GM21529 (cell line): ENCODE measurements around the gene NPPC.
A peak's percentile ranks its signal among the peaks of the same experiment; 100 is the strongest.
"Not testable (repeated sequence)": the region's sequence is repeated elsewhere in the genome, so short reads cannot be mapped to it uniquely, and the experiment has no call there.

Experiments used
- ATAC-seq: cut with Tn5 transposase; IDR thresholded peaks from one replicate; pipeline ENCODE4 v1.9.1; 2021; ENCODE audit not compliant: unreplicated experiment

NPPC gene

DNA sequence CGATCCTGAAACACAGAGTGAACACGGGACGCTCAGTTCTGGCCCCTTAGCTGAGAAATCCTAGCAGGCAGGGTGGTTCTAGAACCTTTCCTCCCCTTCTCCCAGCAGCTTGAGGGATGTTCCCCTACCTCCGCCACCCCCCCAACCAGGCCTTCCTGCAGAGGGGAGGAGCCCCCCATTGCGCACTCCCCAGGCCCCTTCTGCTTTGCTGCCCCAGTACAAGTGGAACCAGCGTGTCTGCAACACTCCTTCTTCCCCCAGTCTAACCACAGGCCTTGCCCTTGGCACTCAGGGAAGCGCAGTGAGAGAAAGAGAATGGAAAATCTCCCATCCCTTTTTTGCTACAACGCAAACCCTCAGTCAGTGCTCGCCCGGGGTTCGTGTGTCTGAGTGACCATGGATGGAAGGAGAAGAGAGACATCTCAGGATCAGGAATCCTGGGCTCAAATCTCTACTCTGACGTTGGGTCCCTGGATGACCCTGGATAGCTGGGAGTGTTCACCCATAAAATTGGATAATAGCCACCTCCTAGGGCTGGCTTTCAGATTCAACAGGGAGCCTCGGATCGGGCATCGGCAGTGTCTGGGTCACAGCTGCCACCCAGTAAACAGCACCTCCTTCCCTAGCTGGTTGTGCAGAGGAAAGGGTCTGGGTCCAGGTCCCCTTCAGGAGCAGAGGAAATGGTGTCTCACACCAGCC, 3.7 kb downstream of the NPPC start:
- ATAC-seq = no peak

DNA sequence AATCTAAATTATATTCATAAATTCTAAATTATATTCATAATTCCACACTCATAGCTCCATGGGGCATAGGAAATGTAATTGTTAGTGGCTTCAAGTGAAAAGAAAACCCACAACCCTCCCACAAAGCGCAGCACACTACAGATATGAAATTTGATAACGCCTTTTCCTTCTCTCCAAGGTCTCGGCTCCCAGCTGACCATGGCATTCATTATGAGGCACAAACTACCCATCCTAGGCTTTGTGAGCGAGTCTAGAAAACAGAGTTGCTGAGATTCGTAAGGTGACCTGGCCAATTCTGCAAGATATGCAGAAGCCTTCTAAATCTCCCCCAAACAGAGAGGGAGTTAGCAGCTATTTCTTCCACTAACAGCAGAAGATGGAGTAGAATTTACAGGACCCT, 5.4 kb downstream of the NPPC start:
- ATAC-seq = no peak

DNA sequence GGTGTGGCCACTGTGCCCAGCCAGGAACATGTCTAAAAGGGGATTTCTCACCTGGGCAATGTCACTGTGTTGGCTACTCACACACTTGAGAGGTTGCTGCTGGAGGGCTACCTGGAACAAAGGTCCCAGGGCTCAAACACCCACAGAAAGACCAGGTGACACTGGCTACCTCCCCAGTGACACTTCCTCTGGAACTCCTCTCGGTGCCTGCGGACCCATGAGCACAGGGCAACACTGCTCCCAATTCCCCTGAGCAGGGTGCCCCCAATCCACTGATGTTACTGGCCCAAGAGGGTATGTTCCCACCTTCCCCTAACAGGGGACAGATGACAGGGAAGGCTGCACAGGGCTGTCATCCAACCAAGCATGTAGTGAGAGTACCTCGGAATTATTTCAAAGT, 5.8 kb downstream of the NPPC start:
- ATAC-seq = no peak

DNA sequence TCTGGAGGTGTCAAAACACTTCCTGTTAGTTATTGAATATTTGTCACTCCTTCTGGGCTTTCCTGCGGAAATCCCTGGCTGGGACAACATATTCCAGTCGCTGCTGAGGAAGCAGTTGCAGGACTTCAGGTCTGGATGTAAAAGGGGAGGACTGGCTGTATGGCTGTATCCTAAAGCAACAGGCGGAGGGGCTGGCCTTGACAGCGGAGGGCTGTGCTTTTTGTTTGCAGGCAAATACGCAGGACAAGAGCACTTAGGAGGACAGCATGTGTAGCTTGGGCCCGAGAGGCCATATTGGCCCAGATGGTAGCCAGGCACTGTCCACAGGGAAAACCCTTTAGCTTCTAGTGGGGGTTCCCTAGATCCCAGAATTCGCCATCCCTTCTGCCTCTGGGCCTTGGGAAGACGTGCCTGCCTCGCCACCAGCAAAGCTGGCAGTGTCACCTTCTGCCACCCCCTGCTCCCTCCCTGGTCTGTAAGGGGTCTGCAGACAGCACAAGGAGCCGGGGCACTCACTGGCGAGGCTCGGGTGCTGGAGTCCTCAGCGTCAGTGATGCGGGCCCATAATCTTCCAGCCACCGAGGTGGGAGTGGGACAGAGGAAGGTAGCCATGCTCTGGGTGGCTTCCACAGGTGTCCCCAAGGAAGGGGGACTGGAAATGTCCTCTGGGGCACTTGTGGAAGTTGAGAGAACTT, 6.7 kb downstream of the NPPC start:
- no peak for ATAC-seq

DNA sequence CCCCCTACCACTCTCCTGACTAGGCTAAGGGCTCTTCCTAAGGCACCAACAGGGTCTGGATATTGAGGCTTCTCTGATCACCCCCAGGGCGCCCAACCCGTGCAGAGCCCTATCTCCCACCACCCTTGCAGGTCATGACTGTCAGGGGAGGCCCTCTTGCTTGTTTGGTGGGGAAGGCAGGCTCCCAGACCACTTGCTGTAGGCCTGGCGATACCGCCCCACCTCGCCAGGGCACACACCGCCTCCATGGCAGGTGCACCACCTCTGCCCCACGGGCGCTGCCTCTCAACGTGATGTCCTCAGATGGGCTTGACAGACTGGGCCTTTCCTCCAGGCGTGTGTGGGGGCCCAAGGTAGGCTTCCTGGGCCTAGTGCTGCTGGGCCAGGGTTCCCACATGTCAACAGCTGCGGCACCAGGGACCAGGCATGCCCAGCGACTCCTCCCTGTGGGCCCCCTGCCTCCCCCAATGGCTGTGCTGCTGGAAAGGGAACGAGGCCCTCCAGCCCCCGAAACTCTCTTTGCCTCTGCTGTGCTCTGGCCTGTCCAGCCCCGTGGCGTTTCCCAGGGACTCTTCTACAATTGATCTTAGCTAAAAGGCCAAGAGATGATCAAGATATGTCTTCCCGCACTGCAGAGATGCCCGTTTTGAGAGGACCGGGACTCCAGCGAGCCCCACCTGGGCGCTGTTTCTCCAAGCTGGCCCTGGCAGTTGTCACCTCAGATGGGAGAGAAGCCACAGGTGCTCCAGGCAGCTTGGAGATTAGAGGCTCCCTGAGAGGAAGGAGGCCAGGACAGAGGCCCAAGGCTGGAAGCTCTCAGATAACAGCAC, 7.5 kb downstream of the NPPC start:
- ATAC-seq = no peak

DNA sequence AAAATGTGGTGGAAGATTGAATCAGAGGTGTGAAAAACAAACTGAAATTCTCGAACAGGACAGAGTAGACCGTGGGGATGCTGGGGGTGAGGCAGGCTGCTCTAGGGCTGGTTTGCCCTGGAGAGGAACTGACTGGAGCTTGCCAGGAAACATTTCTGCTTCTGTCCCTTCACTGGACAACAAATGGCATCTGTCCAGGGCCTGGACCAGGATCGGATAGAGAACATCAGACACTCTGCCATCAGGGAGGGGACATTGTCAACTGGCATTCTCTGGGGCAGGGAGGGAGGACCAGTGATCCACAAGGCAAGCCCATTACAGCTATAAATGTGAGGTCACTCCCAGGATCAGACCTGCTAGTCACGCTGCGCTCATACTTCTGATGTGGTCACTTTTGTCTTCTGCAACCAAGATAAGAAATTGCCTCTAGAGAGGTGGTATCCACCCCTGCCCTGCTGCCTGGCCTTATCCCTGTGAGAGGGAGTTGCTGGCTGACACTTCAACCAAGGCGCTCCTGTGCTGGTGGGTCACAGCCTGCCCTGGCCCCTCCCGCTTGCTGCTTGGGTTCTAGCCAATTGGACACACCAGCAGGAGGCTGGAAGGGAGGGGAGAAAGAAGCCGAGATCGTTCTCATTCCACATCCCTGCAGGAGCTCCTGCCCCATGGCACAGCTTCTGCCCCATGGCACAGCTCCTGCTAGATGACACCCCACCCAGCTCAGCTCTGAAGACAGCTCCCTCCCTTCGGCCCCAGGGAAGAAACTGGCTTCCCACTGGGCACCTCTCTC, 8.7 kb downstream of the NPPC start:
- ATAC-seq = no peak

DNA sequence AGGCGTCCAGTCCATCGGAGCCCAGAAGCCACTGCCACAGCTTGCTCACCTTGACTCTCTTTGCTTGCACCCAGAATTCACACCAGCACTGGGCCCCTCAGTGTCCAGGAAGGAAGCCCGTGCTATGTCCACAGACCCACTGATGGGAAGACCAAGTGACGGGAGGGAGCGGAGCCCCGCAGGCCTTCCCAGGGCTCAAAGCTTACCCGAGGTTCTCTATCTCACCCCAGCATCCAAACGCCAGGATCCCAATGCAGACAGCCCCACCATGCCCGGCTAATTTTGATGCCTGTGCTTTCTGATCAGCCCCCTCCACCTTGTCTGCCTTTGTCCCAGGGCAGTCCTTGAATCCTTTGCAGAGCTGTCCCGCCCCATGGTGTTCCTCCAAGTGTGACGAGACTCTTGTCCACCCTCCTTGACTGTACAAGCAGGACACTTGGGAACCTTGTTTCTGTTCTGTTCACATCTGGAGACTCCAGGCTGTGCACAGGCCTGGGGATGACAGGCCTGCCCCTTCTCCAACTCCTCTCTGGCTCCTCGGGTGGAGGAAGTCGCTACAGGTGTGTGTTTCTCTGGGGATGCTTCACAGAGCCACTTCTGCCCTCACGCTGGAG, 12.0 kb downstream of the NPPC start:
- no peak for ATAC-seq

DNA sequence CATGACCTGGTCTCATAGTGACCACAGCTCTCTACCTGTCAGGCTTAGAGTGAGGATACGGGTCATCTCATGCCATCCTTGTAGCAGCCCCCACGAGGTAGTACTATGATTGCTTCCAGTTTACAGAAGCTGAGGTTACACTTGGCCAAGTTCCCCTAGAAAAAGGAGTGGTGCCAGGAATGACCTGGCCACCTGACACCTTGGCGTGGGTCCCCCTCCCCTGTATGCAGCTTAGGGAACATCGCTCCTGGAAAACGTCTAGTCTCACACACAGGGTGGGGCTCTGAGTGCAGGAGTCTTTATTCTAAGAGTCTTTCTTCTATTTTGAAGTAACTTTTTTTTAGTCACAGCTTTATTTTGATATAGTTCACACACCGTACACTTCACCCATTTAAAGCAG, 14.8 kb downstream of the NPPC start:
- no peak for ATAC-seq

DNA sequence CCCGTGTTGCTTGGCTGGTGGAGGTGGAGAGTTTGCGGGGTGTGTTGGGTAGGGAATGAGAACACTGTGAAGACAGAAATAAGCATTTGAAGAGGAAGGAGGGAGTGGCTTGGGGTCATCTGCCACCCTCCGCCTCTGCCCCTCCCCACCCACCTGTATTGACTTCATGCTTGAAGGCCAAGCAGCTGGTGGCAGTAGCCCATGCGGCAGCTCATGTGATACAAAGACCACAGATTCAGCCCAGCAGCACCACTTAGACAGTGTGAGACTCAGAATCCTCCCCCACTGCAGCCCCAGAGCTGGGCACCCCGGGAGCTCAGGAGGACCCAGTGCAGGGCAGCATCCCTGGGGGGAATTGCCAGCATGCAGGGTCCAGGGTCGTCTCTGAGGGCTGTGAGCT, 15.4 kb downstream of the NPPC start:
- no peak for ATAC-seq

DNA sequence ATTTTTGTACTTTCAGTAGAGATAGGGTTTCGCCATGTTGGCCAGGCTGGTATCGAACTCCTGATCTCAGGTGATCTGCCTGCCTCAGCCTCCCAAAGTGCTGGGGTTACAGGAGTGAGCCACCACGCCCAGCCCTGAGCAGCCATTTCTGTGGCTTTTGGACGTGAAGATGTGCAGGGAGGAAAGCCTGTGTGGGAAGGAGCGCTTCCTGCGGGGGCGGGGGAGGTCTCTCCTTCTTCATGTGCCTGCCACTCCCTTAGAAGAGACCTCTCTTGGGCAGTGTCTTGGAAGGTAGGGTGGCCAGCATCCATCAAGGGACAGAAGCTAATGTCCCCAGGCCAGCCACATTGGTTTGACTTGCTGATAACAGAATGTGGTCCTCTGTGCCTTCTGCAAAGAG, 16.0 kb downstream of the NPPC start:
- not testable (repeated sequence) for ATAC-seq

DNA sequence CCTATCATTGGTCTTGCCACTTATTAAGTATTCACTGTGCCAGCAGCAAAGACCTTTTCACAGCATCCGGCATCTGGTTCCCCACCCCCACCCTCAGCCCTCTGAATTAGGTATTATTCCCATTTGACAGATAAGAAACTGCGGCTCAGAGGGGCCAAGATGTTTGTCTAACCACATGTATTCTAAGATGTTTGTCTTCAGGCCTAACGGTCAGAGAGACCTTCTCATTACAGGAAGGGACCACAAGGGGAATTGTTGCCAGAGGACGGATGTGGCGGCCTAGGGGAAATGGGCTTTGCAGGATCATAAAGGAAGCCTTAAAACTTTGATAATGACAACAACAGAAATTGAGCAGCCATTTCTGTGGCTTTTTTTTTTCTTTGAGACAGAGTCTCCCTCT, 16.6 kb downstream of the NPPC start:
- ATAC-seq = no peak

DNA sequence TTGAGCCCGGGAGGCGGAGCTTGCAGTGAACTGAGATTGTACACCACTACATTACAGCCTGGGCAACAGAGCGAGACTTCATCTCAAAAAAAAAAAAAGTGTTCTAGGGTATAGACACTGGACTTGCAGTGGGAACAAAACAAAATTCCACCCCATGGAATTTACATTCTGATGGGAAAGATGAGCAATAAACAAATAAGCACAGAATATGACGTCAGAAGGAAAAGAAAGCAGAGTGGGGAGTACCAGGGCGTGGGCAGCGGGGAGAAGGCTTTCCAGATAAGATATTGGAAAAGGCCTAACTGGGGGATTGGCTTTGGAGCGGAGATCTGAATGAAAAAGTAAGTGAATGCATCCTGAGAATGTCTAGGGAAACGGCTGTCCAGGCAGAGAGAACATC, 17.6 kb downstream of the NPPC start:
- ATAC-seq = no peak

DNA sequence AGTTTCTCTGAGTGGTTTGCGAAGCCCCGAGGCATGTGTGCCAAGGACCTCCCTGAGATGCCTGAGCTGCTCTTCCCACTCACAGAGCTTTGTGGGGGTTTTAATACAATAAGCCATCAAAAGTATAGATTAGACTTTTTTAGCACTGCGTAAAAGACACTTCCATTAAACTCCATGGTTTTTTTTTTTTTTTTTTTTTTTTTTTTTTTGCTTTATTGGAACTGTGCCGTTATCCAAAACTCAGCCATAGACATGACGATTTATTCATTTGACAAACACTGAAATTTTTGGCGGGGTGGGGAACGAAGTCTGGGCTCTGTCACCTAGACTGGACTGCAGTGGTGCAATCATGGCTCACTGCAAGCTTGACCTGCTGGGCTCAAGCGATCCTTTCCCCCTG, 18.4 kb downstream of the NPPC start:
- no peak for ATAC-seq

DNA sequence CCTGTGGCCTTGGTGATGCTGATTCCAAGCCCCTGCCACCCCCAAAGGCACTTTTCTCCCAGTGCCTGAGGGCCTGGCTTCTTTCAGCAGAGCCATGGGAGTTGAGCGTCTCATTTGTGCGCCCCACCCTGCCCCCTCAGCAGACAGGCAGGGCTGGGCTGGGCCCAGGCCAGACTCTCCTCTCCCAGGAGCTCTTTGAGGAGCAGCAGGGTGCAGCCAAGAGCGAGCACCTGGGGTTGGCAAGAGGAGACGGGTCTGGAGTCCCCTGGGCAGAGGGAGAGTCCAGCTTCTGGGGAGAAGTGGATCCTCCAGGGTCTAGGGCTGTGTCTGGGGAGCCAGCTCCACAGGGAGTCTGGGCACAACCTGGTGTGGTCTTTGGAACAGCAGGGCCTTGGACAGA, 21.2 kb downstream of the NPPC start:
- ATAC-seq = no peak

DNA sequence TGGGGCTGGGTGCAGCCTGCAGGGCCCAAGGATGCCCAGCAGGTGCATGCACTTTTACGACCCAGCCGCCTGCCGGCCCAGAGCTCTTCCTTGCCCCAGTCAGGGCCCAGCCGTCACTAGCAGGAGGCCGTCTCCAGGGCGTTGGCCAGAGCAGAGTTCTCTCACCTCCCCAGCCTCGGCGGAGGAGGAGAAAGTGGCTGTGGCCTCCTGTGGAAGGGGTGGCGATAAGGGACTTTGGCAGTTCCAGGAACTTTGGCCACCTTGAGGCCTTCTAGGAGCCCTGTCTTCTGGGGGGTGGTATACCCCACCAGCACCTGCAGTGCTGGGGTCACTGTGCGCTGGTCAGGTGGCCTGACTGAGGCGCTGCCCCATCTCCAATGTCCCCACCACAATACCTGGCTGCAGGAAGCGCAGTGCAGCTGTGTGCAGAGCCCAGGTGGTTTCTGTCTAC, 22.0 kb downstream of the NPPC start:
- ATAC-seq = no peak

DNA sequence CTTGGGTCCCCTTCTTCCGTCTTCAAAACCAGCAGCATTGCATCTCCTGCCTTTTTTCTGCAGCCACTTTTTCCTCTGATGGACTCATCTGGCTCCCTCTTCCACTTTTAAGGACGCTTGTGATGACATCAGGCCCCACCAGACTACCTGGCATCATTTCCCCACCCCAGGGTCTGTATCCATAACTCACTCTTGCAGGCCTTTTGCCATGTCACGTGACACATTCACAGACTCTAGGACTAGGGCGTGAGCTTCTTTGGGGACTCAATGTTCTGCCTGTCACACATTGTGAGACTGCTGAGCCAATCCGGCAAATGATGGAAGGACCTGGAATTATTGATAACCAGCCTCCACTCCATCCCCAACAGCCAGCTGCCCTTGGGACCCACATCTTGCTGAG, 23.6 kb downstream of the NPPC start:
- no peak for ATAC-seq

DNA sequence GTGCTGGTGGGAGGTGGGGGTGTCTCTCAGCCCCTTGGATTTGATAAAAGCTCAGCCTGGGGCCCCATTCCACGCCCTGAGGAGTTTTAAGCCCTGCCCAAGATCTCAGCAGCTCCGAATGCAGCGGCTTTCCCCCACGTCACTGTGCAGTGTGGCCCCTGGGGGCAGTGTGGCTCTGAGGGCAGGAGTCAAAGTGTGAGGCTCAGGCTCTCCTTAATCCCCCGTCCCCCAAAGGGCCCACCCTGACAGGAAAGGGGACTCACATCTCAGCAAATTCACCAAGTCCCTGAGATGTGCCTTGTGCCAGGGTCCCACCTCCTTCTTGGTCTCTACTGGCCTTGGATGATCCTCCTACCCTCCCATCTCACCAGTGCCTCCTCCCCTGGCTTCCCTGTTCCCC, 25.2 kb downstream of the NPPC start:
- ATAC-seq = no peak

DNA sequence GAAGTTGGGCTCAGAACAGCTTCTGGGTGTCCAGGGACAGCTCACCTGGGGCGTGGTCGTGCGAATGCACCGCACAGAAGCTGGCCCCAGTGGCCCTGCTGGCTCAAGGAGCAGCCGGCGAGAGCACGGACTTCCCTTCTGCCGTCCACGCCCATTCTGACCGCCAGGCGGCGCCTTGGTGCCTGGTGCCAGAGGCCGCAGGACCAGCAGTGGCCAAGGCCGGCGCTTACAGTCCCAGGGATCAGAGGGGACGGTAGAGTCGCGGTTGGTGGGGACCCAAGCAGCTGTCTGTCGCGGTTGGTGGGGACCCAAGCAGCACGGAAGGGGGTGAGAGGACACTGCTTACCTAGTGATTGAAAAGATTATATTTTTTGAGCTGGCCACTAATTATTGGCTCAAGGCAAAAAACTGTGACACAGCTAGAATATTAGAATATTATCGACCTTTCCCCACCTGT, 25.7 kb downstream of the NPPC start:
- ATAC-seq = peak; percentile 59

DNA sequence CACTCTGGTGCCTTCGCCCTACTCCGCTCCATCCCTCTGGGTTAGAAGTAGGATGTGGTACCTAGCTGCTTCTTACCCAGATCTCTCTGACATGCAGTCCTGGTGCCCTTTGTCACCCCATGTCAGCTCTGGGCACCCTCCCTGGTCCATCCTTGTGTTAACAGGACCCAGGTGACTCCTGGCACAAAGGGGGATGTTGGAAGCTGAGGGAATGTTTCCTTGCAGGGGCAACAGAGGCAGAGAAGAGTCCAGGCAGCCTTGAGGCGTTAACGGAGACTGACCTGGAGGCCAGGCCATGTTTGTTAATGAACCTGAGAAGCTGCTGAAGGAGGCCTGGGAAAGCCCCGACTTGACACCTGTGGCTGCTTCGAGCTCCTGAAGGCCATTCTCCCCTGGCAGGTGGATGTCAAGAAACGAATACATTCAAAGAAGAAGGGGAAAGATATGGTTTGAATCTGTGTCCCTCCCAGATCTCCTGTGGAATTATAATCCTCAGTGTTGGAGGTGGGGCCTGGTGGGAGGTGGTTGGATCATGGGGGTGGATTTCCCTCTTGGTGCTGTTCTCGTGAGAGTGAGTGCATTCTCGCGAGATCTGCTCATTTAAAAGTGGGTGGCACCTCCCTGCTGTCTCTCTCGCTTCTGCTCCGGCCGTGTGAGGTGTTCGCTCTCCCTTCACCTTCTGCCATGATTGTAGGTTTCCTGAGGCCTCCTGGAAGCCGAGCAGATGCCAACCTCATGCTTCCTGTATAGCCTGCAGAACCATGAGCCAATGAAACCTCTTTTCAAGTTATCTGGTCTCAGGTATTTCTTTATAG, 31.4 kb downstream of the NPPC start:
- no peak for ATAC-seq

DNA sequence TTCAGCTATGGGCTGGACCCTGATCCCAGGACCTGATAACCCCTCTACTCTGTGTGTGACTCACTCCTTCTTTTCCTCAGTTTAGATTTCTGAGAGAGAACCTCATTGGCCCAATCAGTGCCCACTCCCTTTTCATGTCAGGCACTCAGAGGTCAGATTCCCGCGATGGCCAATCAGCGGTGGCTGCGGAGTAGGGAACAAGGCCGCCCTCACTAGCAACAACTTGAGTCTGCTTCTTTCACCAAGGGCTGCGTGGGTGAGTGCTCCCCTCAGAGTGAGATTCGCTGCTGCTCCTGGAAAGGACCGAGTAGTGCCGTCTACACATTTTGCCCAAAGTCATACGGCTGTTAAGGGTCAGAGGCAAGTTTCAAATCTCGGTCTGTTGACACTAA, 34.7 kb downstream of the NPPC start:
- no peak for ATAC-seq
